Stimulated activated CD4-positive, alpha-beta T cell treated with anti-CD3 and anti-CD28 coated beads, Interleukin-15, amount 100 ng/mL, for 24 hours (primary cell): ENCODE results near the gene NGEF.
"Not testable (repeated sequence)": the region's sequence is repeated elsewhere in the genome, so short reads cannot be mapped to it uniquely, and the experiment has no call there.

Experiments
- DNase-seq: peaks from one replicate; pipeline ENCODE4 v3.0.0-alpha.2; 2020

NGEF gene

GRCh38 chr2:232860593-232861241 lies 152.3 kb downstream of the NGEF start:
- no peak for DNase-seq

- no peak for DNase-seq
Measured at GRCh38 chr2:232859385-232859916, 153.6 kb downstream of the NGEF start.

GRCh38 chr2:232857158-232857563 lies 155.9 kb downstream of the NGEF start:
- no peak for DNase-seq

GRCh38 chr2:232854082-232854481 lies 159.0 kb downstream of the NGEF start:
- no peak for DNase-seq

GRCh38 chr2:232852676-232853075 lies 160.4 kb downstream of the NGEF start:
- no peak for DNase-seq

GRCh38 chr2:232852081-232852480 lies 161.0 kb downstream of the NGEF start:
- not testable (repeated sequence) for DNase-seq

- no peak for DNase-seq
Measured at GRCh38 chr2:232850039-232850438, 163.0 kb downstream of the NGEF start.

GRCh38 chr2:232846055-232846454 lies 167.0 kb downstream of the NGEF start:
- no peak for DNase-seq

- DNase-seq, result no peak
Measured at GRCh38 chr2:232843834-232844233, 169.2 kb downstream of the NGEF start.

GRCh38 chr2:232842689-232843088 lies 170.4 kb downstream of the NGEF start:
- DNase-seq, result no peak

GRCh38 chr2:232839411-232840079 lies 173.5 kb downstream of the NGEF start:
- DNase-seq, result no peak

- DNase-seq, result peak; percentile 69
Measured at GRCh38 chr2:232838406-232838874, 174.6 kb downstream of the NGEF start.

GRCh38 chr2:232836934-232837333 lies 176.1 kb downstream of the NGEF start:
- DNase-seq, result no peak

- no peak for DNase-seq
Measured at GRCh38 chr2:232835687-232836208, 177.3 kb downstream of the NGEF start.

GRCh38 chr2:232833830-232834229 lies 179.2 kb downstream of the NGEF start:
- no peak for DNase-seq

- DNase-seq, result no peak
Measured at GRCh38 chr2:232831496-232831895, 181.6 kb downstream of the NGEF start.

- no peak for DNase-seq
Measured at GRCh38 chr2:232829988-232830387, 183.1 kb downstream of the NGEF start.
